Breast epithelium (tissue), 3 donors: ENCODE results near the gene NAPB.

Source experiments
- CTCF ChIP-seq, 3 donors: fragments of 450-650 bp; IDR thresholded peaks; one replicate each; pipeline ENCODE4 v1.5.1; 2016 to 2017; ENCODE audit warnings: antibody characterized with exemption in 3 of 3, mild to moderate bottlenecking in 3 of 3, moderate library complexity in 3 of 3
- POLR2A ChIP-seq: fragments of 450-650 bp; IDR thresholded peaks from one replicate; pipeline ENCODE4 v1.6.1; 2016; ENCODE audit warnings: antibody characterized with exemption, mild to moderate bottlenecking, moderate library complexity
- POLR2AphosphoS5 ChIP-seq, 3 donors: sonication (generic); formaldehyde crosslinking; IDR thresholded peaks; one replicate each; pipeline ENCODE4 v1.6.1; 2017; ENCODE audit warnings: antibody characterized with exemption in 3 of 3

GRCh38 chr20:23325107-23325506 lies 96.2 kb downstream of the NAPB start:
- TF ChIP-seq CTCF (IDR thresholded peaks at IDR 0.05) (no peak), POLR2A (no peak), POLR2AphosphoS5 (IDR thresholded peaks at IDR 0.05) (no peak)
